Activated naive CD8-positive, alpha-beta T cell (primary cell): Measurements from ENCODE around the gene ZNF609.

ENCODE experiments used
- H3K27ac Mint-ChIP-seq: one replicate; pipeline ENCODE4 v1.8.0; 2021; ENCODE audit warnings: mixed read lengths
- H3K27me3 Mint-ChIP-seq: one replicate; pipeline ENCODE4 v1.8.0; 2021; ENCODE audit warnings: mixed read lengths
- H3K36me3 Mint-ChIP-seq: one replicate; pipeline ENCODE4 v1.8.0; 2021; ENCODE audit warnings: mixed read lengths
- H3K4me1 Mint-ChIP-seq: one replicate; pipeline ENCODE4 v1.8.0; 2021; ENCODE audit warnings: low read depth, mixed read lengths
- H3K4me3 Mint-ChIP-seq: one replicate; pipeline ENCODE4 v1.8.0; 2021; ENCODE audit warnings: mild to moderate bottlenecking, mixed read lengths
- H3K9me3 Mint-ChIP-seq: one replicate; pipeline ENCODE4 v1.8.0; 2021; ENCODE audit warnings: low read depth, mixed read lengths

The ZNF609 gene

DNA sequence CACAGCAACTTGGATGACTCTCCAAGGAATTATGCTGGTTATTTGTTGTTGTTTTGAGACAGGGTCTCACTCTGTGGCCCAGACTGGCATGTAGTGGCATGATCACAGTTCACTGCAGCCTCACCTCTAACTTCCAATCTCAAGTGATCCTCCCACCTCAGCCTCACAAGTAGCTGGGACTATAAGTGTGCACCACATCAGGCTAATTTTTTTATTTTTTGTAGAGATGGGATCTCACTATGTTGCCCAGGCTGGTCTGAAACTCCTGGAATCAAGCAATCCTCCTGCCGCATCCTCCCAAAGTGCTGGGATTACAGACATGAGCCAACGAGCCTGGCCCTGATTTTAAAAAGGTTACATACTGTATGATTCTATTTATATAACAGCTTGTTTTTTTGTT, 252.0 kb downstream of the ZNF609 start:
- H3K4me1 Mint-ChIP-seq, result peaks cover 7% of the 10 kb centered on the region
- no peak overlapping the region for H3K4me3 Mint-ChIP-seq
- H3K36me3 Mint-ChIP-seq, result no peaks in the 10 kb centered on the region
- no peaks in the 10 kb centered on the region for H3K9me3 Mint-ChIP-seq
- H3K27ac Mint-ChIP-seq, result no peak overlapping the region
- no peaks in the 10 kb centered on the region for H3K27me3 Mint-ChIP-seq

DNA sequence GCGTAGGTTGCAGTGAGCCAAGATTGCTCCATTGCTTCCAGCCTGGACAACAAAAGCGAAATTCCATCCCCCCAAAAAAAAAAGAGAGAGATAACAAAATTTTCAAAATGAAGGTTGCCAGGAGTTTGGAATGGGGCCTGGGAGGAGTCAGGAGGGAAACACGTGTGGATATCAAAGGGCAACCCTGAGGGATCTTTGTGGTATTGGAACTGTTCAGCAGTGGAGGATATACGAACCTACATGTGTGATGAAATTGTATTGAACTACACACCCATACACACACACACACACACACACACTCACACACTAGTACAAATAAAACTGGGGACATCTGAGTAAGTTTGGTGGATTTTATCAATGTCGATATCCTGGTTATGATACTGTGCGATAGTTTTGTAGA, 253.2 kb downstream of the ZNF609 start:
- H3K9me3 Mint-ChIP-seq, result no peaks in the 10 kb centered on the region
- no peak overlapping the region for H3K4me3 Mint-ChIP-seq
- H3K4me1 Mint-ChIP-seq, result peaks cover 16% of the 10 kb centered on the region
- H3K27me3 Mint-ChIP-seq, result no peaks in the 10 kb centered on the region
- no peak overlapping the region for H3K27ac Mint-ChIP-seq
- no peaks in the 10 kb centered on the region for H3K36me3 Mint-ChIP-seq

DNA sequence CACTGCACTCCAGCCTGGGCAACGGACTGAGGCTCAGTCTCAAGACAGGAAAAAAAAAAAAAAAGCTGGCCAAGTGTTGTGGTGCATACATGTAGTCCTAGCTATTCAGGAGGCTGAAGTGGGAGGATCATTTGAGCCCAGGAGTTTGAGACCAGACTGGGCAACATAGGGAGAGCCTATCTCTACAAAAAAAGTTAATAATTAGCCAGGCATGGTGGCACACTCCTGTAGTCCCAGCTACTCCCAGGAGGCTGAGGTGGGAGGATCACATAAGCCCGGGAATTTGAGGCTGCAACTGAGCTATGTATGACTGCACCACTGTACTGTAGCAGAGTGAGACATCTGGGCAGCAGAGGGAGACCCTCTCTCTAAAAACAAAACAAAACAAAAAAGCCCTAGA, 256.1 kb downstream of the ZNF609 start:
- Mint-ChIP-seq H3K36me3 (no peaks in the 10 kb centered on the region), H3K9me3 (no peaks in the 10 kb centered on the region), H3K4me3 (no peak overlapping the region), H3K27me3 (no peaks in the 10 kb centered on the region), H3K27ac (peak overlapping the region; percentile 81), H3K4me1 (peaks cover 18% of the 10 kb centered on the region)

DNA sequence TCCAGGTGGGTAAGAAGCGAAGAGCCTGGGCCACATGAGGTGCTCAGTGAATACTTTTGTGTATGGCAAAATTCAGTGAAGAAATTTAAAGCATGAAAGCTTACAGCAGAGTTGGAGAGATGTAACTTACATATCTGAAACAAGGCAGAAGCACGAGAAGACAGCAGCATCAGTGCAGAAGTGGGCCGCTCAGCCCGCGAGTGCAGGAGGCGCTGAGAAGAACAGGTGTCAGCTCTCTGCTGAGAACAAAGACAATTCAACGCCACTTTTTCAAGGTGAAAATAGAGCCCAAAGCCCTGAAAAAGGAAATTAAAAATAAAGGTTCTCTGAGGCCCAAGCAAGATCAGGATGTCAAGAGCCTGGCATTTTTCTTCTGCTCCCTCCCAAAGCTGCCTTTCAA, 256.8 kb downstream of the ZNF609 start:
- Mint-ChIP-seq H3K27ac (peak overlapping the region; percentile 81), H3K36me3 (no peaks in the 10 kb centered on the region), H3K27me3 (no peaks in the 10 kb centered on the region), H3K4me3 (no peak overlapping the region), H3K9me3 (no peaks in the 10 kb centered on the region), H3K4me1 (peaks cover 18% of the 10 kb centered on the region)

DNA sequence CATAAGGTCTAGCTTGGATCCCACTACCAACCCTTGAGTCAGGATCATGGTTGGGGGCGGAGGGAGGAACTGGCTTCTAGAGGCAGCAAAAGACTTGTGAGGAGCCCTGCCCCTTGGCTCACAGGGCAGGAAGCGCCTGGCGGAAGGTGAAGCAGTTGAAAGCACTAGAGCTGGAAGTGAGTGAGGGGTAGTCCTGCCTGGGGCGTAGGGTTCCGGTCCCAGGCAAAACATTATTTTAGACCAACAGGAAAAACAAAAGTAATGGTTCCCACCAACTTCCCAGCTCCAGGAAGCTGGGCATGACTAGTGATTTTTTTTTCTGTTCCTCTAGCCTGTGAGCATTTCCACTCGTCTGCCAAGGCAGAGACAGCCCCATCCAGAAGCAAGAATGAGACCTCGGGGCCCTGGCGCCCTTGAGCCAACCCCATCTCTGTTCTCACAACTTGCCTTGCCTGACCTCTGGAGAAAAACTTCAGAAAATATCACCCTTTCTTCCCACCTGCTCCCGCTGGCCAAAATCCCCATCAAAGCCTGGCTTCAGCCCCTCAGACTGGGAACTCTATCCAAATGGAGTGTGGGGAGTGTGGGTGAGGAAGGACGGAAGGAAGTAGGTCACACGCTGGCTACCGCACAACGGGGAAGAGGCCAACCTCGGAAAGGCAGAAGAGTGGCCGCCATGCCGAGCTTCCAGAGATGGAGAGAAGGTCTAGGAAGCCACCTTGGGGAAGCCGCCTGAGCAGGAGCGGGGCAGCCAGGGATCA, 257.5 kb downstream of the ZNF609 start:
- Mint-ChIP-seq H3K27ac (peak overlapping the region; percentile 81), H3K9me3 (no peaks in the 10 kb centered on the region), H3K27me3 (no peaks in the 10 kb centered on the region), H3K4me1 (peaks cover 18% of the 10 kb centered on the region), H3K4me3 (peak overlapping the region; percentile 7), H3K36me3 (no peaks in the 10 kb centered on the region)

DNA sequence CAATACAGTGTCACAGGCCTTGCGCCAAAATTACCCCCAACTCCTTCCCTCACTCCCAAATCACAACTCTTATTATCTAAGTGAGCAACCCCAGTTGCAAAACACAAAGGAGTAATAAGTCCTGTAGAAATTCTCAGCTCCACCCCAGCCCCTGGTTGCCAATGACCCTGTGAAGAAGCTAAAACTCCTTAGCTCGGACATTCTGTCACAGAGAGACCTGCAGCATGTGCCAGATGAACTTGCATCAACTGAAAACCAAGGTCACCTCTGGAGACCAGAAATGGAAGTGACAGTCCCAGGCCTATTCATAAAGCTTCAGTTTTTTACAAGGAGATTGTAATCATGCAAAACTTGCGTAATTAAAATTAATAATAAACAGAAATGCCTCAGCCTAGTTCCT, 259.8 kb downstream of the ZNF609 start:
- no peaks in the 10 kb centered on the region for H3K9me3 Mint-ChIP-seq
- peaks cover 18% of the 10 kb centered on the region for H3K4me1 Mint-ChIP-seq
- no peak overlapping the region for H3K4me3 Mint-ChIP-seq
- H3K27me3 Mint-ChIP-seq, result no peaks in the 10 kb centered on the region
- no peak overlapping the region for H3K27ac Mint-ChIP-seq
- no peaks in the 10 kb centered on the region for H3K36me3 Mint-ChIP-seq

DNA sequence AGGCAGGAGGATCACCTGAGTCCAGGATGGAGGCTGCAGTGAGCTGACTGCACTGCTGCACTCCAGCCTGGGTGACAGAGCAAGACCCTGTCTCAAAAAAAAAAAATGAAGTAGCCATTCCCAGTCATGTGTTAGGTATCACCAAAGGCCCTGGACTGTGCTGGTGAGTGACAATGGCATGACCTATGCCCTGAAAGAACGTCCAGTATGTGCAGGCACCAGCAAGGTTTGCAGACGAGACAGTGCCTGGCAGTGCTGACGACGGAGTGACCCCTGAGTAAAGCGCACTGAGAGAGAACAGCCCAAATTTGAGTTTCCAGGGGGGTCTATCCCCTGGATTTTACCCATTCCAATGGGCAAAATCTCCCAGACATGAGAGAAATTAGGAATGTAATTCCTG, 269.8 kb downstream of the ZNF609 start:
- Mint-ChIP-seq H3K27ac (no peak overlapping the region), H3K36me3 (no peaks in the 10 kb centered on the region), H3K4me3 (no peak overlapping the region), H3K9me3 (no peaks in the 10 kb centered on the region), H3K27me3 (no peaks in the 10 kb centered on the region), H3K4me1 (peaks cover 7% of the 10 kb centered on the region)

DNA sequence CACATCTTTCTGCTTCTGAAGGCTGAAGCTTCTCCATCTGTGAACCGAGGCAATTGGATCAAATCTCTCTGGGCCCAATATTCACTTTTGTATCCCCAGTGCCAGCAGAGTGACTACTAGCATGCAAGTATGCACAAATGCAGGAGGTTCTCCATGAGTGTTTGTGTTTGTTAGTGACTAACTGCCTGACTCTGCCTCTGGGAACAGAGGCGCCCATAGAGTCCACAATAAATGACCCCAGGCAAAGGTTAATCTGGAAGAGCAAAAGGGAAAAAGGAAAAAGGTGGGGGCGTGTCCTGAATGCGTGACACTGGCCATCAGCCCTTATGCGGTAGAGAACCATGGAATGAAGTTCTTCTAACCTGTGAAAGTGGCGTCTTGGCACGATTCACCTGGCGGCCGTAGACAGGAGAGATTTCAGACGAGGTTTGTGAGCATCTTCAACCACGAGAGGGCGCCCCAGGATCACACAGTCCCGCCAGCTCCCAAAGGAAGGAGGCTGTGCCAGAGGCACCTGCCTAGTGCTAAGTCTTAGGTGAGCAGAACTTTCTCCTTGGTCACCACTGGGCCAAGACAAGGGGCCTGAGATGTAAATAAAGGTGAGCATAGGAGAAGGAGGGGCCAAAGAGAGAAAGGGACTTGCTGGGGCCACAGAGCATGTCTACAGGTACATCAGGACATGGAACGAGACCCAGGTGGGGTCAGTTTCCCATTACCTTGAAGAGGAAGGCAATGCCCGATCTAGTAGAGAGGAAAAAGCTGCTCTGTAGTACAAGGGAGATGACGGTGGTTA, 270.8 kb downstream of the ZNF609 start:
- Mint-ChIP-seq H3K4me3 (no peak overlapping the region), H3K36me3 (no peaks in the 10 kb centered on the region), H3K27me3 (no peaks in the 10 kb centered on the region), H3K27ac (no peak overlapping the region), H3K4me1 (peaks cover 7% of the 10 kb centered on the region), H3K9me3 (no peaks in the 10 kb centered on the region)

DNA sequence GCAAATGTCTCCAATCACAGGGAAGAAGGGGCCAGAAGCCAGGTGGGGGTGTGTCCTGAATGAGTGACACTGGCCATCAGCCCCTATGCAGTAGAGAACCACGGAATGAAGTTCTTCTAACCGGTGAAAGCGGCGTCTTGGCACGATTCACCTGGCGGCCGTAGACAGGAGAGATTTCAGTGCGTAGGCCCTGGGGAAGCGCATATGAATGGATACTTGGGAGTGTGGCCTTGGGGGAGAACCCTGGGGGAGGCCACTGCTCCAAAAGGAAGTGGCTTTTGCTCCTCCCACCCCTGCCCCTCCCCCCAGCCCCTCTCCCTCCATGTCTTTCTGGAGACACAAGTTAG, 271.4 kb downstream of the ZNF609 start:
- Mint-ChIP-seq H3K4me3 (no peak overlapping the region), H3K27me3 (no peaks in the 10 kb centered on the region), H3K27ac (no peak overlapping the region), H3K9me3 (no peaks in the 10 kb centered on the region), H3K36me3 (no peaks in the 10 kb centered on the region), H3K4me1 (peaks cover 7% of the 10 kb centered on the region)

DNA sequence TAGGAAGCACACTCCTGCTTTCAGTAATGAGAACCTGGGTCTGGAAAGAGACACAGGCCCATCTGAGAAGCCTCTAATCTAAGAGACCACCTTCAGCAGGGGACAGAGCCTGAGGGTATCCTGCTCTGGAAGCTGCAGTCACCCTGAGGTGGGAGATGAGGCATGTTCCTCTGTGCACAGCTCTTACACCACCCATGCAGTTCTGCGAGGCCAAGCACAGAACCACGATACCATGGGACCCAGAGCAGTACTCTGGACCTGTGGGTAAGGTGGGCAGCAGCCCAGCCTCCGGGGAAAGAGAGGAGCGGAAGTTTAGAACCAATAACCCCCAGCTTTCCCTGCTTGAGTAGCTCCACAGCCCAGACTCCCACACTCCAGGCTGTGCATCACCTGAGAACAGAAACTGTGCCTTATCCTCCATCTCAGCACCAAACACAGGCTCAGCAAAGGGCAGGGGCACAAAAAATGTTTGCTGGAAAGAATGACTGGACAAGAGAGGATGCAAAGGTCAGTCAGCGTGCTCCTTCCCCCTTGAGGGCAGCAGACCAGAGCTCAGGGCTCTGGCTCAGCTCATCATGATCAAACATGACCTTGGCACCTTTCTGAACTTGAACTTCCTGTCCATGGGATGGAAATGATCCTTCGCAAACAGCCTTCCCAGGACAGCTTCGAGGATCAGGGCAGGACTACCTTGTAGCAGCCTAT, 271.9 kb downstream of the ZNF609 start:
- Mint-ChIP-seq H3K27ac (no peak overlapping the region), H3K27me3 (no peaks in the 10 kb centered on the region), H3K36me3 (no peaks in the 10 kb centered on the region), H3K9me3 (no peaks in the 10 kb centered on the region), H3K4me3 (no peak overlapping the region), H3K4me1 (peaks cover 7% of the 10 kb centered on the region)
